ELR (cell line): ENCODE measurements around the gene SNAPC3.
"Not testable (repeated sequence)": the region's sequence is repeated elsewhere in the genome, so short reads cannot be mapped to it uniquely, and the experiment has no call there.

ENCODE experiments used
- DNase-seq: peaks from one replicate; pipeline ENCODE4 v3.0.0-alpha.2; 2015; ENCODE audit warnings: low read depth

Gene SNAPC3

DNA sequence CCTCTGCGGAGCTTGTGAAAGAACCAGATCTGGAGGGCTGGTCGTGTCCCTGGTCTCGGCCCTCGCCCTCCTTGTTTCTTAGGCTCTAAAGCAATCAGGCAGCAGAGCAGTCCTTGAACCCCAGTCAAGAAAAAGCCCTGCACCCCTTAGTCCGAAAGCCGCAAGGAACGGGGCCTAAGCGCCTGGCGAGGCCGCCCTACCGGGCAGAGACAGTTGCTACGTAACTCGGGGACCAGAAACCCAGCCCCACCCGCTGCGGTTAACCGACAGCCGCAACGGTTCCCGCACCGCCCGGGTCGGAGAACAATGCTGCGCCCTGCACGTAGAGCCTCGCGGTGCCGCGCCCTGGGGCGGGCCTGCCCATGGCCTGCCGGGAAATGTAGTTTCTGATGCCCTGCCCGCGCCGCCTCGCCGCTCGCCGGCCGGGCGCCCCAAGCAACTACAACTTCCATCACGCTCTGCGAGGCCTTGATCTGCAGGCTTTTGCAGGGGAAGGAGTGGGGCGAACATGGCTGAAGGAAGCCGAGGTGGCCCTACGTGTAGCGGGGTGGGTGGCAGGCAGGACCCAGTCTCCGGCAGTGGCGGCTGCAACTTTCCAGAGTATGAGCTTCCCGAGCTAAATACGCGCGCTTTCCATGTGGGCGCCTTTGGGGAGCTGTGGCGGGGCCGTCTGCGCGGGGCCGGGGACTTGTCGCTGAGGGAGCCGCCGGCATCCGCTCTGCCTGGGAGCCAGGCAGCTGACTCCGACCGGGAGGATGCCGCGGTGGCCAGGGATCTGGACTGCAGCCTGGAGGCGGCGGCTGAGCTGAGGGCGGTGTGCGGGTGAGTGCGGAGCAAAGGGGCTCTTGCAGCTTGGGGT lies at the start of gene SNAPC3:
Gene SNAPC3, plus strand, starts transcription at position 505 of the 859 bp plus-strand sequence. Its CDS starts 4 bp downstream, at position 509.
- peak; percentile 93 for DNase-seq

DNA sequence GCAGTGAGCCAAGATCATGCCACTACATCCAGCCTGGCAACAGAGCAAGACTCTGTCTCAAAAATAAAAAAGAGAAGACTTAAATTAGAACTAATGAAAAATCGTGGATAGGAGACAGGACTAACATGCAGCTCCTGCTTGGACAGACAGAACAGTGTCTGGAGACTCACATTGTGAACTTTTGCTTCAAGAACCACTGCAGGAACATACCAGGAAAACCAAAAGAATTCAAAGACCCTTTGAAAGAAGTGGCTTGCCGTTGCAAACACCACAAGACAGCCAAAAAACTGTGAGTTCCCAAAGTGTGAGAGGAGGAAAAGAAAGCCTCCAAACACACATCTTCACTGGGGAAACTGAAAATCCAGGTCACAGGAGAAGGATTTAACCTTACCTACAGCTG lies 48.8 kb upstream of the SNAPC3 start:
- DNase-seq, result no peak

DNA sequence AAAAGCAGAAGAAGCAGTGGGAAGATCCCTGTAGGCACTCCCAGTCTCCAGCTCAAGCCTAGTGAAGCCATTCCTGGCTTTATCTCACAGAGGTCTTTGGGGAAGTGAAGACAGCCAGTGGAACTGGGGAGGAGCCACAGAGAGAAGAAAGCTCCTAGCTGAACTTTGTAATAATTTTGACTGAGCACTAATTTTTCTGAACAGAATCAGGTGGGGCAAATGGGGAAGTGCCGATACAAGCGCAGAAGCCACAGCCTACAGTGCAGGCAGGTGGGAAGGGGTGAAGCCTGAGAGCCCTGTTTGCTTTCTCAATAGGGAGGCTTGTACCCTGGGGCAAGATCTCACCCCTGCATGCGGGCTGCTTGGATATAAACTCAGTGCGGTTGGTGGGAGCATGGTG lies 48.4 kb upstream of the SNAPC3 start:
- DNase-seq, result no peak

DNA sequence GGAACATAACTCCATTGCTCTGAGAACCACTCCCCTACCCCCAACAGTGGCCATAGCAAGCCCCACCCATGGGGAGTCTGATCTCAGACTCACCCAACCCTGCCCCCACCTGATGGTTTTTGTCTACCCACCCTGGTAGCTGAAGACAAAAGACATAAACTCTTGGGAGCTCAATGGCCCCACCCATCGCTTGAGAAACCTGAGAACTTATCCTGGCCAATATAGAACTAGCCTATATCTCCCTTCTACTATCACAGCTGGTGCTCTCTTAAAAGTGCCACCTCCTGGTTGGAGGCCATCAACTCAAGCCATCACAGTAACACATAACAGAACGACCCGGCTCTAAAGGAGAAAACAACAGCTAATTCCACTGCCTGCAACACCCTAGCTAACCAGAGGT lies 47.9 kb upstream of the SNAPC3 start:
- DNase-seq, result no peak

DNA sequence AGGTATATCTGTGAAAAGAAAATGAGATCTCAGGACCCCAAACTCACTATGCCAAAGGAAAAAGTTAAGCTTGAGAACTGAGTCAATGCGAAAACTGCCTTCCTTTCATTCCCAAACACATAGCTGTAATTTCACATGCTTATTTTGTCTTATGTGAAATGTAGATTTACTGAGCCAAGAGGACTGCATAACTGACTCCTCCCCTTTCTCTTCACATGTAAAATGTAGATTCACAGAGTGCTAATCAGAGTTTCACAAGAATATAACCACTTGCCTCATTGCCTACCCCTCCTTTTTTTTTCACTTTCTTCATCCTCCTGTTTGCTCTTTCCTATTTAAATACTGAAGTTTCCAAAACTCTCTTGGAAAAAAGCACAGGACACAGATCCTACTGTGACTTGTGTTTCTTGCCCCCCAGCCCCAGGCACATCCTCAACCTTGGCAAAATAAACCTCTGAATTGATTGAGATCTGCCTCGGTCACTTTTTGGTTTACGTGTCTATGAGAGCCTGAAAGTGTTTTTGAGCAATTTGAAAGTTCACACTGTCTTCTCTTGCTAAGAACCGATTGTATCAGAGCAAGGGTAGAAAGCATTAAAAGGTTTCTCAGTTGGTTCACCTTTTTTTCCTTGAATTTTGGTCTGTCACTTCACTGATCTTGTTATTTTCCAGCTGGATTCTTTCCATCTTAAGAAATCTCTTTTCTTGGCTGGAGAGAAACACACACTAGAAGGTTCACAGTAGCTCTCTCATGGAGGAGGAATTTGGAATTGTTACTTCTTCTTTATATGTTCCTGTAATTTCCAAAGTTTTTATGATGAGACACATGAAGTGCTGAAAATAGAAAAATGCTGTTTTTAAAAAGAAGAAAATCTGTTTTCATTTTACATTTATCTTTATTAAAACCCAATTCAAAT lies 44.8 kb upstream of the SNAPC3 start:
- no peak for DNase-seq

DNA sequence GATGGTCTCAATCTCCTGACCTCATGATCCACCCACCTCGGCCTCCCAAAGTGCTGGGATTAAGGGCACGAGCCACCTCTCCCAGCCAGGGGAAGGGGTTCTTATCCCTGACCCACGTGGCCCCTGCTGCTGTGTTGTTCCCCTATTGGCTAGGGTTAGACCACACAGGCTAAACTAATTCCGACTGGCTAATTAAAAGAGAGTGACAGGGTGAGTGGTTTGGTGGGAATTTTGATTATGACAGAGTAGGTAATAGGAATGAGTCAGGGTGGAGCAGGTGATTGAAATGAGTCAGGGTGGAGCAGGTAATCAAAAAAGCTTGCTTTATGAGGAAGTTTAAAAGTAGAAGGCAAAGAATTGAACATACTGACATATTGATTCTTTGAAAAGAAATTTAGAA lies 43.4 kb upstream of the SNAPC3 start:
- DNase-seq, result not testable (repeated sequence)

DNA sequence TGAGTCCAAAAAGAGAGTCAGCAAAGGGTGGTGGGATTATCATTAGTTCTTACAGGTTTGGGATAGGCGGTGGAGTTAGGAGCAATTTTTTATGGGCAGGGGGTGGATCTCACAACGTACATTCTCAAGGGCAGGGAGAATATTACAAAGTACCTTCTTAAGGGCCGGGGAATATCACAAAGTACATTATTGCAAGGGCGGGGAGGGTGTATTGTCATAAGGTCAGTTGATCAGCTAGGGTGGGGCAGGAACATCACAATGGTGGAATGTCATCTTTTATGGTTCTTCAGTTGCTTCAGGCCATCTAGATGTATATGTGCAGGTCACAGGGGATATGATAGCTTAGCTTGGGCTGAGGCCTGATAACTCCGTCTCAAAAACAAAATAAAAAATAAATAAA lies 42.8 kb upstream of the SNAPC3 start:
- not testable (repeated sequence) for DNase-seq

DNA sequence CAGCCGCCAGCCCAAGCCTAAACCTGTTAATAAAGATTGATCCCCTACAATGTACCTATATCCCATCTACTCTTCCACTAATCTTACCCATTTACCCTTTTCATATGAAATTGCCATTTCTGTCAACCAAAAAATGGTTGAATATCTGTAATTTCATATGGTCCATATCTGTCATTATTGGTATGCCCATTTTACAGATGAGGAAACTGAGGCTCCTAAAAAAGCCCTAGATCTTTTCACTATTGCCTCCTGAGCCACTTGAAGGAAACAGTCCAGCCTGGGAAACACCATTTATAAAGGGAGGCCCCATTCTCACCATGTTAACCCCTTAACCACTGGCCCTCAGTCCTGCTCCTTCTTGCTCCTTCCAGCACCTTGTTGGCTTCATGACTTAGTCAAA lies 41.2 kb upstream of the SNAPC3 start:
- DNase-seq, result no peak

DNA sequence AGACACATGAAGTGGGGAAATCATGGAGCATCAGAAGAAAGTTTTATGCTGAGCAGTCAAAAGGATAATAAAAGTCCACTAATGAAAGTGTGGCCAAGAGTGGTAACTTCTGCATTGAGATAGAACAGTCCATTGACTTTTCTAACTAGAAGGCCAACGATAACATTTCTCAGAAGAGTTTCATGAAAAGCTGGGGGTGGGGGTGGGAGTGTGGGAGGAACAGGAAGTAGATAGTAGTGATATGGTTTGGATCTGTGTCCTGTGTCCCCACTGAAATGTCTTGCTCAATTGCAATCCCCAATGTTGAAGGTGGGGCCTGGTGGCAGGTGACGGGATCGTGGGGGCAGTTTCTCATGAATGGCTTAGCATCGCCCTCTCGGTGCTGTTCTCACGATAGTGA lies 36.2 kb upstream of the SNAPC3 start:
- no peak for DNase-seq

DNA sequence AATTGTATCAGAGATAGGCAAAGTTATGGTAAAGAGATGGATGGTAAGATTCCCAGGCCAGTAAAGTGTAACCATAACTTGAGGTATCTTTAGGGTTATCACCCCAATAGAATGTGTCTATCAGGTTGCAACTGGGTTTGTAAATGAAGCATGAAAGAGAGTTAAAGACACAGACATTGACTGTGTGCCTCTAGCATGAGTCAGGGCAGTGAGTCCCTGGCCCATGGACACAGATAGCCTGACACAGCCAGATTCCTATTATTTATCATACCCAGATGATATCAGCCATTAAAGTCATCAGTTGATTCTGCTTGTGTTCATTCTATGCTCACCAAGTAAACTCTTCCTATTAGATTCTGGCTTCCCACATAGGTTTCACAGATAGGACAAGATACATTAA lies 33.5 kb upstream of the SNAPC3 start:
- peak; percentile 9 for DNase-seq

DNA sequence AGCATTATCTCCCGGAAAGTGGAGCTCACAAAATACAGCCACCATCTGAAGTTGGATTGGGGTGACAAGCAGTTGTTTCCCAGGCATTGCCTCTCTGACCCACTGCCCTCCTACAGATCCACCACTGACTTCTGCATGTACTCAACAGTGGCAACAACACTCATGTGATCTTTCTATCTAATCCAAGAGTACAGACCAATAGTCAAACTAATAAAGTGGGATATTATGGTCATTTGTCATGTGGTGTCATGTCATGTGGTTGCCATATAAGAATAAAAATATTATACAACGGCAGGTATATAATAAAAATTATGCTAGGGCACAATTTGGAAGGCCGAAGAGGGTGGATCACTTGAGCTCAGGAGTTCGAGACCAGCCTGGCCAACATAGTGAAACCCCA lies 33.0 kb upstream of the SNAPC3 start:
- DNase-seq, result no peak

DNA sequence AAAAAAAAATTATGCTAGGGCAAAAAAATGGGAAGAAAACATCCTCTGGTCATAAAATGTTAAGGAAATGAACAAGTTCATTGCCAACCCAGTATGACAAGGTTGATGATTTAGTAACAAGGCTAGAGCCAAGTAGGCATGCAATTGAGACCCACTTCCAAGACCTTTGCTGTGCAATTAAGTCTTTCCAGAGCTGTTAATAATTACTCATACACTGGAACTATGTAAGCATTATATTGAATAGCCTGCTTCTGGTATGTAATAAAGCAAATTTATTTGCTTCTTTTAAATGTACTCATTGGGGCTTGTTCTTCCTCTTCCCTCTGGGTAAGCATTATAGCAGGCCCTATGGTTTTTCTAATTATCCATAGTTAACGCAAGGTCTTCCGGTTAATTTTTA lies 32.5 kb upstream of the SNAPC3 start:
- no peak for DNase-seq

DNA sequence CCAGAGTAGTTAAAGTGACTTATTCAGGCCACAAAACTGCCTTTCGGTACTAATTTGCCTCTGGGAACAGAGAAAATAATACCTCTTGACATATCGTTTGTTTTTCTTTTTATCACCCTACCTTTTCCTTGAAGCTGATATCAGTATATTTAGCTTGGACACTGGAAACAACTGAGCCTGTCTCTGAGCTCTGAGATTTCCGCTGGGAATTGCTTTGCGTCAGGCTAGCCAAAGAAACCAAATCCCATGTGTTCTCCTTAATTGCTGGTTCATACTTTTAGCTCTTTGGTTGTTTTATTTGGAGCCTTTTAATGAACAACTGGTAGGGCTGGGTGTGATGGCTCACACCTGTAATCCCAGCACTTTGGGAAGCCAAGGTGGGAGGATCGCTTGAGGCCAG lies 30.3 kb upstream of the SNAPC3 start:
- no peak for DNase-seq

DNA sequence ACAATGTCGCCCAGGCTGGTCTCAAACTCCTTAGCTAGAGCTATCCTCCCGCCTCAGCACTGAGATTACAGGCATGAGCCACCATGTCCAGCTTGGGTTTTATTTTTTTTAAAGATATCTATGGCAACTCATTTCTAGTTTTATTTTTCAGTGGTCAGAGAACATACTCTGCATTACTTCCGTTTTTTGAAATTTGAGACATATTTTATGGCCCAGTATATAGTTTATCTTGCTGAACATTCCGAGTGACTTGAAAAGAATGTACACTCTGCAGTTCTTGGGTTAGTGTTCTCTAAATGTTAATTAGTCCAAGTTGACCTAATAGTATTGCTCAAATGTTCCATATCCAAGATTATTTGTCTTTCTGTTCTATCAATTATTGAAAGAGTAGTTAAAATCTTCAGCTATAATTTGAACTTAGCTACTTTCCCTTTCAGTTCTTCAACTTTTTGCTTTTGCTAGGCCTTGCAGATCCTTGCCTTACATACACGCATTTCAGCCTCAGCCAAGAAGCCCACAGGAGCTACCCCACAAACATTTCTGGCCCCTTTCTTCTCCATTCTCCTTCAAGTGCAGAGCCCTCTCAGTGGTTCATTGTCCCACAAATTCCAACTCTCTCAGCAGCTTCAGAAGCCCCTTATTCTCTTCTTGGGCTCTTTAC lies 22.3 kb upstream of the SNAPC3 start:
- DNase-seq, result no peak

DNA sequence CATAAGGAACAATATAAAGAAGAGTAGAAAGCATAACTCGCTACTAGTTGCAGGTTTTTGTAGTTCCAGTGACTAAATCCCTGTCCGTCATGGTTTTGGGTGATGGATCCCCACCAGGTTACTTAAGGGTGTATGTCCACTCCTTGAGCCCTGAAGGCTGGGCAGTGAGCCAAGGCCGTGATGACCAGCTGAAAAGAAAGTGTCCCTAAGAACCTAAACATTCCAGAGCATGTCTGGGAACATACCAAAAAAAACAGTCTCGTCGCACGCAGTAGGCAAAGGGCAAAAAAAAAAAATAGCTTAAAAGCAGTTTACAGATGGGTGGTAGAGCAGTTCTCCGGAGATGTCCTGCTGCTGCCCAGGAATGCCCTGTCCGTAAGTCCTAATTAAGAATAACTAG lies 21.4 kb upstream of the SNAPC3 start:
- DNase-seq, result no peak

DNA sequence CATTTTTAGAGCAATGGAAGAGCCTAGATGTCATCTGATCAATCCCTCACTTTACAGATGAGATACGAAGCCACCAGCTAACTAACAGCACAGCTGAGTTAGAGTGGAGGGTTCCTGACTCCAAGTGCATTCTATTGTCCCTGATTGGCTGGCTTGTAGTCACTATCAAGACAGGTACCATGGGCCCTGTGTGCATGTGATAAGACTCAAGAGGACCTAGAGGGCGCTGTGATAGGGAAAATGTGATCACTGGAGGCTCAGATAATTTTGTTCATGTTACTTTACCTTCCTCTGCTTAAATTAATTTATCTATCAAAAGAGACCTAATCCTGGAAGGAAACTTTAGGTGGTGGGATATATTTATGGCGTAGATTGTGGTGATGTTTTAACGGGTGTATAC lies 19.5 kb upstream of the SNAPC3 start:
- DNase-seq, result peak; percentile 45

DNA sequence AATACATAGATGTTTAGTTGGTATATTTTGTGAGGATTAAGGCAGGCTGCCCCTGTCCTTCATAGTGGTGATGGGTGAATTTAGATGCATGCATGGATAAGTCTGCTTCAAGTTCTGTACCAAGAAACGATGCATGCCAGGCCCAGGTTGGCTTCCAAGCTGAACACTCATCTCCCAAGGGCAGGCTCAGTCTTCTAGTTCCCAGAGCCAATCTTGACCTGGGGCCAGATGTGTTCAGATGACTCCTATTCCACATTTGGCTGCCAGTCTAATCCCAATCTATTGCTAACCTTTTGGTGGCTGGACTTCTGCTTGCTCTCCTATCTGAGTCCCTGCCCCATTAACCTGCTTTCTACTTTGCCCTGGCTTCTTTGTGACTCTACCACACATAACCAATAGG lies 18.5 kb upstream of the SNAPC3 start:
- DNase-seq, result no peak

DNA sequence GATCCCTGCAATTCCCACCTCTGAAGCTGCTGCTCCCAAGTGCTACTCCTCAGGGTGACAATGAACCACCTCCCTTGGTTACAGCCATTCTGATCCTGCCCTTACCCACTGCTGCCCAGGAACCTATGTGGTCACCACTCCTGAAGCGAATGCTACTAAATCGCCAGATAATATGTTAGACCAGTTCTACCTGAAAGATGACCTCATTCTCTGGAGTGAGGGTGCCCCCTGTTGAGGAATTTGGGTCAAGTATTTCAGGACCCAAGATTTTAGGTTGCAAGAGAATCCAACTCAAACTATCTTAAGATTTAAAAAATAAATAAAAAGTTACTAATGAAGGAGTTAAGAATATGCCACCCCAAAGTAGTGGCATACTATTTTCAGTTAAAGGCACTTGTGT lies 5.8 kb upstream of the SNAPC3 start:
- DNase-seq, result peak; percentile 45

DNA sequence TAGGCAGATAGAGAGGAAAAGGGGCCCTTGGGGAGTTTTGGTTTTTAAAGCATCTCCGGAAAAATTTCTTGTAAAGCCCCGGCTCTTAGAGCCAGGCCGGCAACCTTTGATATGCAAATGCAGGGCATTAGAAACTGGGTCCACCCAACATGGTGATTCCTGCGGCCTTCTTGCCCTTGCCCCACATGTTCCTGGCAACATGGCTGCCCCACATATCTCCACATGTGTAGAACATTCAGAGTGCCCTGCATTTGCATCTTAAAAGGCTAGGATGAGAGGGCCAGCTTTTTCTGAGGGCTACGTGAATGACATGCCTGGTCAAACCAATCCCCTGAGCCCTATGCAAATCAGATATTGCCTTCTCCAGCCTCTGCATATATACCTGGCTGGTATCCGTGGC lies 5.0 kb upstream of the SNAPC3 start:
- no peak for DNase-seq

DNA sequence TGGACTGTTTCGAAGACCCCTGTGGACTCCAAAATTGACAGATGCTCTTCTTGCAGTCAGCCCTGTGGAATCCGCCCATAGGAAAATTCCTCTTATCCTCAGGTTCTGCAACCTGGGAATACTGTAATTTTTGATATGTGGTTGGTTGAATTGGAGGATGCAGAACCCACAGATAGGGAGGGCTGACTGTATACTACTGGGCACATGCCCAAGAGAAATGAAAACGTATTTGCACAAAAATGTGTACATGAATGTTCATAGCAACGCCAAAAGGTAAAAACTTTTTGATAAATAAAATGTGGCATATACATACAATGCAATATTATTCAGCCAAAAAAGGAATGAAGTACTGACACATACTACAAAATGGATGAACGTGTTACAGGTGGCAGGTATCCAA lies 1.9 kb upstream of the SNAPC3 start:
- no peak for DNase-seq

DNA sequence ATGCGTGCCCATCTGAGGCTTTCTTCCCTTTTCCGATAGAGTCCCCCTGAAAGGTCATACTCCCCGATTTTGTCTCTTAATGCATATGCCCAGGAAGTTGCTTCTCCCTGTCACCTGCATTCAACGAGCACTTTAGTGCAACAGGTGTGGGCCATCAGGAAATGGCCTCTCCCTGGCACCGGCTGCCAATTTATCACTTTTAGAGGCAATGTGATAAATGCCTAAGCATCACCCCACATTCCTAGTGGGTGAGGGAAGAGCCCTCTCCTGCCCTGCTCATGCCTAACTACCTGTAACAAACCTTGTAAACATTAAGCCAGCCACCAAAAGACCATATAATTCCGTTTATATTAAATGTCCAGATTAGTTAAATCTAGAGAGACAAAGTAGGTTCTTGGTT lies 1.1 kb upstream of the SNAPC3 start:
- no peak for DNase-seq

DNA sequence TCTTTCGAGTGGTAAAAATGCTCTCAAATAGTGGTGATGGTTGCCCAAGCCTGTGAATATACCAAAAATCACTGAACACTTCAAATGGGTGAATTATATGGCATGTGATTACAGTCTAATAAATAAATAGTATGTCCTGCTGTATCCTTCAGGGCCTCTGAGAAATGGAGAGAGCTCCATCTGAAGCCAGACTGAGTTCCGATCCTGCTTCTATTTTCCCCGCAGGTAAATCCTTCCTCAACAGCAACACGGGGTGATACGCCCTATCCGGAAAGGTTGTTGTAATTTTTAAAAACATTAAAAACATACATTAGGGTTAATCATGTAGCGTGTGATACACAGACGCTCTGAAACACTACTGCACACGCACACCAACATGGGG lies 695 bp upstream of the SNAPC3 start:
- DNase-seq, result no peak
